ENCODE measurements around the gene TIRAP.

DNA sequence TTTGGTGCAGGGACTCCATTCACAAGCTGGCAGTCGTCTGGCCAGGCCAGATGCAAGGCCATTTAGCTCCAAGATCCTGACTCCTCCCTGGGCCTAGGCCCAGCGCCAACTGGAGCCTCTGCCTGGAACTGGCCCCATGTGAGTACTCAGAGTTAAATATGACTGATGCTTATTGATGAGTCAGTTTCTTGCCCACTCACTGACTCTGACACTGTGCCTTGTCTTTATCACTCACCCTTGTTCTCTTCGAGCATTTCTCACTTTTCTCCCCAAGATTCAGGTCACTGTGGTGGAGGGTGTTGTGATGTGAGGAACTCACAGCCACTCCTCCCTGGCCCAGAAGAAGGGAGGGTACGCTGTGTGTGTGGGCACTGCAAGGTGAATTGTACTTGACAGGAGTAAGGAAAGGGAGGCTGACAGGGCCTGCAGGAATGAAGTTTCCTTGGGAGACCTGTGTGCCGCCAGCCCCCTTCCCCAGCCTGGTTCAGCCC, 49.4 kb downstream of the TIRAP start:
- TF ChIP-seq, protein P1, sequence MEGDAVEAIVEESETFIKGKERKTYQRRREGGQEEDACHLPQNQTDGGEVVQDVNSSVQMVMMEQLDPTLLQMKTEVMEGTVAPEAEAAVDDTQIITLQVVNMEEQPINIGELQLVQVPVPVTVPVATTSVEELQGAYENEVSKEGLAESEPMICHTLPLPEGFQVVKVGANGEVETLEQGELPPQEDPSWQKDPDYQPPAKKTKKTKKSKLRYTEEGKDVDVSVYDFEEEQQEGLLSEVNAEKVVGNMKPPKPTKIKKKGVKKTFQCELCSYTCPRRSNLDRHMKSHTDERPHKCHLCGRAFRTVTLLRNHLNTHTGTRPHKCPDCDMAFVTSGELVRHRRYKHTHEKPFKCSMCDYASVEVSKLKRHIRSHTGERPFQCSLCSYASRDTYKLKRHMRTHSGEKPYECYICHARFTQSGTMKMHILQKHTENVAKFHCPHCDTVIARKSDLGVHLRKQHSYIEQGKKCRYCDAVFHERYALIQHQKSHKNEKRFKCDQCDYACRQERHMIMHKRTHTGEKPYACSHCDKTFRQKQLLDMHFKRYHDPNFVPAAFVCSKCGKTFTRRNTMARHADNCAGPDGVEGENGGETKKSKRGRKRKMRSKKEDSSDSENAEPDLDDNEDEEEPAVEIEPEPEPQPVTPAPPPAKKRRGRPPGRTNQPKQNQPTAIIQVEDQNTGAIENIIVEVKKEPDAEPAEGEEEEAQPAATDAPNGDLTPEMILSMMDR (conservative IDR thresholded peaks at IDR 0.05 in 1 of 2, IDR thresholded peaks at IDR 0.05 in 1 of 2; ENCODE audit: low read depth in 1 of 2, low read length in 2 of 2) = no peak
- no peak for TF ChIP-seq EZH2 (IDR thresholded peaks at IDR 0.05; ENCODE audit: low read length, missing control alignments)

Measured in fibroblast of lung (primary cell).